ENCODE measurements around the gene SEL1L3.

Gene SEL1L3

GRCh38 chr4:25702848-25703247 lies 159.9 kb downstream of the SEL1L3 start:
- in situ Hi-C loops (cut with HindIII; ENCODE audit: low sequenced_read_pairs): no loop called here

GRCh38 chr4:25700661-25701060 lies 162.1 kb downstream of the SEL1L3 start:
- in situ Hi-C loops (cut with HindIII; ENCODE audit: low sequenced_read_pairs): no loop called here

GRCh38 chr4:25697516-25697915 lies 165.3 kb downstream of the SEL1L3 start:
- in situ Hi-C loops (cut with HindIII; ENCODE audit: low sequenced_read_pairs): no loop called here

Measured in endothelial cell of hepatic sinusoid (primary cell).